Activated B cell treated with CpG ODN at 0.5 μM for 24 hours (primary cell): ENCODE measurements around the gene PEDS1. TPM values are rescaled to one million over a fixed set of nuclear protein-coding genes. Genes with fewer than 3 reads are reported as not detected.

Experiments
- ATAC-seq: fragments of 200-7000 bp; cut with Tn5 transposase; one replicate; pipeline ENCODE4 v1.10.0; 2021; ENCODE audit warnings: low read depth, mild to moderate bottlenecking, moderate library complexity
- CTCF ChIA-PET: fragments of 350-600 bp; sonication (Branson Sonifier 250); formaldehyde crosslinking; loops from one replicate; lab custom pipeline; 2021; ENCODE audit warnings: antibody characterized with exemption; lab: Charles Lee
- POLR2A ChIA-PET: fragments of 350-600 bp; sonication (Branson Sonifier 250); formaldehyde crosslinking; loops from one replicate; lab custom pipeline; 2021; ENCODE audit warnings: antibody characterized with exemption; lab: Charles Lee
- DNase-seq: peaks from one replicate; pipeline ENCODE4 v3.0.0; 2022
- H3K27ac Mint-ChIP-seq: one replicate; pipeline ENCODE4 v1.8.0; 2020; ENCODE audit warnings: mixed read lengths
- H3K27me3 Mint-ChIP-seq: one replicate; pipeline ENCODE4 v1.8.0; 2021; ENCODE audit warnings: mixed read lengths
- H3K36me3 Mint-ChIP-seq: one replicate; pipeline ENCODE4 v1.8.0; 2021; ENCODE audit warnings: low read depth, mixed read lengths
- H3K4me1 Mint-ChIP-seq: one replicate; pipeline ENCODE4 v1.8.0; 2021; ENCODE audit warnings: mixed read lengths
- H3K4me3 Mint-ChIP-seq: one replicate; pipeline ENCODE4 v1.8.0; 2020; ENCODE audit warnings: mild to moderate bottlenecking, mixed read lengths
- H3K9me3 Mint-ChIP-seq: one replicate; pipeline ENCODE4 v1.8.0; 2020; ENCODE audit warnings: mixed read lengths
- intact Hi-C: fragments of 100-400 bp; cut with micrococcal nuclease; formaldehyde crosslinking; loops from one replicate; pipeline ENCODE4 v1.15.1; 2024
- total RNA-seq: library from RNA; stranded (reverse); gene quantifications from 2 replicates; pipeline ENCODE4 v1.2.3, GENCODE V29; 2022
- TF ChIP-seq, protein P1 (sequence below): fragments of 200-600 bp; IDR thresholded peaks from one replicate; pipeline ENCODE4 v1.8.0; 2022; ENCODE audit warnings: antibody characterized with exemption, mild to moderate bottlenecking

Gene PEDS1
- total RNA-seq, 1 donor from 2014 or later = 9.8 TPM

DNA sequence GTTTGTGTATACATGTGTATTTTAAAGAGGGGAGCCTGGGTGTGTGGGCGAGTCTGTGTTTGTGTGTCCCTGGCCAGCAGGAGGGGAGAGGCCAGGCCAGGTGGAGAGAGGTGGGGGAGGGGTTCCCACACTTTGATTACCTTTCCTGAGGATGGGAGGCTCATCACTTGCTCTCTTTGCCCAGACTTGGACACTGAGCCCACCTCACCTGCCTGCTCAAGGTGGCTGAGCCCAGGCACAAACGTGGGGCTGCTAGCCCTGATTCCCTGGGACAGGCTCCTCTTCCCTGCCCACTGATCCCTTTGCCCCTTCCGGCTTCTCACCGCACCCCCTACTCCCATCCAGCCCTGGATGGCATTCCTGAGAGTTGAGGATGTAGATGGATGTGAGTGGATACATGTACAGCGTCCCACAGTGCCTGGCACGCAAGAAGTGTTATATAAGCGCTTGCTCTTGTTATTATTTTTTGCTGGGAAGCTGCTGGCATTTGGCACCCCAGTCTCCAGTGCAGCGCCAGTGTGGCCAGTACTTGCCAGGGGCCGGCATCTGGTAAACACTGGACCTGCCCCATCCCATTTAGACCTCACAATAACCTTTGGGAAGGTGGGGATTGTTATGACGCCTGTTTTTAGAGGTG is 39.8 kb upstream of the PEDS1 start:
- intact Hi-C loops = loop anchor here (5.0 kb wide), 1 partner anchor 916 kb away; the partner anchor contains the start of gene ZNFX1
- CTCF ChIA-PET = no interaction called here
- TF ChIP-seq, protein P1, sequence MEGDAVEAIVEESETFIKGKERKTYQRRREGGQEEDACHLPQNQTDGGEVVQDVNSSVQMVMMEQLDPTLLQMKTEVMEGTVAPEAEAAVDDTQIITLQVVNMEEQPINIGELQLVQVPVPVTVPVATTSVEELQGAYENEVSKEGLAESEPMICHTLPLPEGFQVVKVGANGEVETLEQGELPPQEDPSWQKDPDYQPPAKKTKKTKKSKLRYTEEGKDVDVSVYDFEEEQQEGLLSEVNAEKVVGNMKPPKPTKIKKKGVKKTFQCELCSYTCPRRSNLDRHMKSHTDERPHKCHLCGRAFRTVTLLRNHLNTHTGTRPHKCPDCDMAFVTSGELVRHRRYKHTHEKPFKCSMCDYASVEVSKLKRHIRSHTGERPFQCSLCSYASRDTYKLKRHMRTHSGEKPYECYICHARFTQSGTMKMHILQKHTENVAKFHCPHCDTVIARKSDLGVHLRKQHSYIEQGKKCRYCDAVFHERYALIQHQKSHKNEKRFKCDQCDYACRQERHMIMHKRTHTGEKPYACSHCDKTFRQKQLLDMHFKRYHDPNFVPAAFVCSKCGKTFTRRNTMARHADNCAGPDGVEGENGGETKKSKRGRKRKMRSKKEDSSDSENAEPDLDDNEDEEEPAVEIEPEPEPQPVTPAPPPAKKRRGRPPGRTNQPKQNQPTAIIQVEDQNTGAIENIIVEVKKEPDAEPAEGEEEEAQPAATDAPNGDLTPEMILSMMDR = no peak
- Mint-ChIP-seq H3K4me1 (peaks cover 27% of the 10 kb centered on the region), H3K9me3 (no peaks in the 10 kb centered on the region), H3K4me3 (peak overlapping the region; percentile 92), H3K27ac (peak overlapping the region; percentile 97), H3K27me3 (no peaks in the 10 kb centered on the region), H3K36me3 (peaks cover 25% of the 10 kb centered on the region)
- POLR2A ChIA-PET = no interaction called here
- DNase-seq = no peak
- ATAC-seq = no peak

DNA sequence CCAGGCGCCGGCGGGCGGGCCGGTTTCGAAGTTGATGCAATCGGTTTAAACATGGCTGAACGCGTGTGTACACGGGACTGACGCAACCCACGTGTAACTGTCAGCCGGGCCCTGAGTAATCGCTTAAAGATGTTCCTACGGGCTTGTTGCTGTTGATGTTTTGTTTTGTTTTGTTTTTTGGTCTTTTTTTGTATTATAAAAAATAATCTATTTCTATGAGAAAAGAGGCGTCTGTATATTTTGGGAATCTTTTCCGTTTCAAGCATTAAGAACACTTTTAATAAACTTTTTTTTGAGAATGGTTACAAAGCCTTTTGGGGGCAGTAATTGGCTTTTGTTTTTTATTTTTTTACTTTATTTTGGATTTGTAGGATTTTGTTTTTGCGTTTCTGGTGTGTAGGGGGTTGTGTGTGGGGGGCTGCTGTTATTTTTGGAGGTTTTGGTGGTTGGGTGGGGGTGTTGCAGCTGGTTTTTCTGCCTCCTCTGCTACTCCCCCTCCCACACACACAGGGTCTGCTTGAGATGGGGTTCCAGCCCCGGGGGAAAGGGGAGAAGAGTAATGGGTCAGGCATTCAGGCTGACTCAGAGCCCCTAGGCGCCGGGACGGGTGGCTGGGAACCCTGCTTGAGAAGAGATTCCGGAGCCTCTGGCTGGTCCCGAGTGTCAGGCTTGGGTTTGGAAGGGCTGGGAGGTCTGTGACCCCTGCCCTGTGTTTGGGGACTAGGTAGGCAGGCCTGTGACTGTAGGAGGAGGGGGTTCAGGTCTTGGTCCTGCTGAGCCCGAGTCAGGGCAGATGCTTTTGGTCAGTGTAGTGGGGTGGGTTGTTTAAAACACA is 39.1 kb upstream of the PEDS1 start:
- H3K4me1 Mint-ChIP-seq = peaks cover 27% of the 10 kb centered on the region
- H3K9me3 Mint-ChIP-seq = no peaks in the 10 kb centered on the region
- TF ChIP-seq, protein P1 = no peak
- peak overlapping the region; percentile 97 for H3K27ac Mint-ChIP-seq
- ChIA-PET CTCF (interaction anchor here (0.7 to 1.0 kb wide), 2 partner anchors 13 to 386 kb away, joined by 3 to 4 read pairs; no protein-coding TSS in a partner anchor), POLR2A (interaction anchor here (0.6 to 1.1 kb wide), 4 partner anchors 12 to 765 kb away, joined by 3 to 11 read pairs (median 6); partner anchors contain the start of gene DPM1)
- peaks cover 25% of the 10 kb centered on the region for H3K36me3 Mint-ChIP-seq
- DNase-seq = peak; percentile 62
- intact Hi-C loops = loop anchor here (5.0 kb wide), 1 partner anchor 915 kb away; the partner anchor contains the start of gene ZNFX1
- H3K4me3 Mint-ChIP-seq = peak overlapping the region; percentile 92
- ATAC-seq = peak; percentile 26
- H3K27me3 Mint-ChIP-seq = no peaks in the 10 kb centered on the region

DNA sequence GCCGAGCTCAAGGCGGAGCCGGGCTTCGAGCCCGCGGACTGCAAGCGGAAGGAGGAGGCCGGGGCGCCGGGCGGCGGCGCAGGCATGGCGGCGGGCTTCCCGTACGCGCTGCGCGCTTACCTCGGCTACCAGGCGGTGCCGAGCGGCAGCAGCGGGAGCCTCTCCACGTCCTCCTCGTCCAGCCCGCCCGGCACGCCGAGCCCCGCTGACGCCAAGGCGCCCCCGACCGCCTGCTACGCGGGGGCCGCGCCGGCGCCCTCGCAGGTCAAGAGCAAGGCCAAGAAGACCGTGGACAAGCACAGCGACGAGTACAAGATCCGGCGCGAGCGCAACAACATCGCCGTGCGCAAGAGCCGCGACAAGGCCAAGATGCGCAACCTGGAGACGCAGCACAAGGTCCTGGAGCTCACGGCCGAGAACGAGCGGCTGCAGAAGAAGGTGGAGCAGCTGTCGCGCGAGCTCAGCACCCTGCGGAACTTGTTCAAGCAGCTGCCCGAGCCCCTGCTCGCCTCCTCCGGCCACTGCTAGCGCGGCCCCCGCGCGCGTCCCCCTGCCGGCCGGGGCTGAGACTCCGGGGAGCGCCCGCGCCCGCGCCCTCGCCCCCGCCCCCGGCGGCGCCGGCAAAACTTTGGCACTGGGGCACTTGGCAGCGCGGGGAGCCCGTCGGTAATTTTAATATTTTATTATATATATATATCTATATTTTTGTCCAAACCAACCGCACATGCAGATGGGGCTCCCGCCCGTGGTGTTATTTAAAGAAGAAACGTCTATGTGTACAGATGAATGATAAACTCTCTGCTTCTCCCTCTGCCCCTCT is 38.2 kb upstream of the PEDS1 start:
- peak overlapping the region; percentile 92 for H3K4me3 Mint-ChIP-seq
- no peaks in the 10 kb centered on the region for H3K27me3 Mint-ChIP-seq
- no peaks in the 10 kb centered on the region for H3K9me3 Mint-ChIP-seq
- peak overlapping the region; percentile 97 for H3K27ac Mint-ChIP-seq
- ChIA-PET CTCF (interaction anchor here (0.7 to 5.4 kb wide), 5 partner anchors 11 to 387 kb away, joined by 3 to 47 read pairs (median 4); no protein-coding TSS in a partner anchor), POLR2A (interaction anchor here (0.6 to 1.7 kb wide), 14 partner anchors 11 to 766 kb away, joined by 3 to 11 read pairs (median 3); partner anchors contain the start of gene DPM1)
- peaks cover 27% of the 10 kb centered on the region for H3K4me1 Mint-ChIP-seq
- TF ChIP-seq, protein P1 = no peak
- intact Hi-C loops = loop anchor here (2.0 to 5.0 kb wide), 3 partner anchors 157 to 914 kb away; partner anchors contain the start of genes PTPN1 and ZNFX1
- H3K36me3 Mint-ChIP-seq = peaks cover 25% of the 10 kb centered on the region
- DNase-seq (peak; percentile 70), ATAC-seq (peak; percentile 30)

DNA sequence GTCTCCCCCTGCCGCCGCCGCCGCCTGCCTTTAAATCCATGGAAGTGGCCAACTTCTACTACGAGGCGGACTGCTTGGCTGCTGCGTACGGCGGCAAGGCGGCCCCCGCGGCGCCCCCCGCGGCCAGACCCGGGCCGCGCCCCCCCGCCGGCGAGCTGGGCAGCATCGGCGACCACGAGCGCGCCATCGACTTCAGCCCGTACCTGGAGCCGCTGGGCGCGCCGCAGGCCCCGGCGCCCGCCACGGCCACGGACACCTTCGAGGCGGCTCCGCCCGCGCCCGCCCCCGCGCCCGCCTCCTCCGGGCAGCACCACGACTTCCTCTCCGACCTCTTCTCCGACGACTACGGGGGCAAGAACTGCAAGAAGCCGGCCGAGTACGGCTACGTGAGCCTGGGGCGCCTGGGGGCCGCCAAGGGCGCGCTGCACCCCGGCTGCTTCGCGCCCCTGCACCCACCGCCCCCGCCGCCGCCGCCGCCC is 37.6 kb upstream of the PEDS1 start:
- DNase-seq = peak; percentile 73
- peaks cover 1% of the 10 kb centered on the region for H3K27me3 Mint-ChIP-seq
- H3K4me3 Mint-ChIP-seq = peak overlapping the region; percentile 77
- peak overlapping the region; percentile 61 for H3K27ac Mint-ChIP-seq
- H3K36me3 Mint-ChIP-seq = peaks cover 25% of the 10 kb centered on the region
- TF ChIP-seq, protein P1 = no peak
- no peaks in the 10 kb centered on the region for H3K9me3 Mint-ChIP-seq
- peak; percentile 35 for ATAC-seq
- POLR2A ChIA-PET = interaction anchor here (0.6 to 1.7 kb wide), 15 partner anchors 25 to 599 kb away, joined by 3 to 11 read pairs (median 3); partner anchors contain the start of gene PARD6B
- peaks cover 31% of the 10 kb centered on the region for H3K4me1 Mint-ChIP-seq
- CTCF ChIA-PET = interaction anchor here (1.0 to 5.4 kb wide), 4 partner anchors 12 to 388 kb away, joined by 3 to 47 read pairs (median 4); no protein-coding TSS in a partner anchor
- intact Hi-C loops = loop anchor here (2.0 to 5.0 kb wide), 3 partner anchors 158 to 914 kb away; partner anchors contain the start of genes PTPN1 and ZNFX1
